Mesodermal cell (in vitro differentiated cells): Measurements from ENCODE around the gene PCGF1.
A peak's percentile ranks its signal among the peaks of the same experiment; 100 is the strongest.
"Not testable (repeated sequence)": the region's sequence is repeated elsewhere in the genome, so short reads cannot be mapped to it uniquely, and the experiment has no call there.

Experiments
- H3K27ac ChIP-seq: 2 replicates; pipeline ENCODE4 v1.7.0; 2013; ENCODE audit warnings: mild to moderate bottlenecking, low read depth, low read length, moderate library complexity; ENCODE audit not compliant: severe bottlenecking
- H3K36me3 ChIP-seq: 2 replicates; pipeline ENCODE4 v1.7.1; 2013; ENCODE audit warnings: mild to moderate bottlenecking, low read length, moderate library complexity; ENCODE audit not compliant: control insufficient read depth, insufficient read depth
- H3K4me1 ChIP-seq: one replicate; pipeline ENCODE4 v1.7.1; 2013; ENCODE audit warnings: mild to moderate bottlenecking, low read length; ENCODE audit not compliant: insufficient read depth, control insufficient read depth, poor library complexity, severe bottlenecking
- H3K4me3 ChIP-seq: 2 replicates; pipeline ENCODE4 v1.7.0; 2013; ENCODE audit warnings: low read length, control low read depth, mild to moderate bottlenecking; ENCODE audit not compliant: insufficient read depth, poor library complexity, severe bottlenecking; ENCODE audit errors: extremely low read depth
- H3K9me3 ChIP-seq: 2 replicates; pipeline ENCODE4 v1.7.1; 2013; ENCODE audit warnings: mild to moderate bottlenecking, low read length, moderate library complexity; ENCODE audit not compliant: control insufficient read depth
- WGBS, 2 experiments: methylation state at CpG; one replicate each; pipeline ENCODE4 v1.1.5; 2013; ENCODE audit warnings: missing lambda C conversion rate in 2 of 2; ENCODE audit not compliant: insufficient coverage in 2 of 2; 5-methylcytosine and 5-hydroxymethylcytosine counted together

The PCGF1 gene

DNA sequence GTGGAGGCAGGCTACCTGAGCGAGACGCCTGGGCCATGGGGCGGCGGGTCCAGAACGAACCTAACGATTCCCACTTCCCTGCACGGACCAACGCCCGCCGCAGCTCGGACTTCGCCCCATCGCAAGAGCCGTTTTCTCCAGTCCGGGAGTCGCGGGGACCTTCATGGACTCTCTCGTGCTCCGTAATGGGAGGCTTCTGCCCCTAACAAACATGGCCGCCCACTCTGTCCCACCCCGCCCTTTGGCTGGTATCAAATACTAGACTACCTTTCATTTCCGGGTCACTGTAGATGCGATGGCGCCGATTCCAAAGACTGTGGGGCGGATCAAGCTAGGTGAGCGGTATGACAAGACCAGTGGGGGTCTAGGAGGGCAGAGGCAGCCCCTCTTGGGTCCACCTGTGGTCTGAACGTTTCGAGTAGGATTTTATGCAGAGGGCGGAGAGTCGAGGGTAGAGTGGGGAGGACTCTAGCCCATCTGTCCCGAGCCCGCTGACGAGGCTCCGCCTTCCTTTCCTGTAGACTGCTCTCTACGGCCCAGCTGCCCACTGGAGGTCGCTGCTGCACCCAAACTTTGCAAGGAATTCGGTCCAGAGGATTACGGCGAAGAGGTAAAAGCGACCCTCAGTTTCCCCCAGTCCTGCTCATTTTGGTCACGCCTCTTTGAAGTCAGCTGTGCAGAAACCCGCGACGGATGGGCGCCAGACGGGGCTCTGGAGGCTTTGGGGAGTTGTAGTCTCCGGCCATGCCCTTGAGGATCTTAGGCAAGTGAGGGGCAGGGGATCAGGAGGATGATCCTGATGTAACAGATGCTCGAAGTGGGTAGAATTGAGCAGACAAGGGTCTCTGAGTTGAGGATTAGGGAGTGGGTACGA is 24.5 kb downstream of the PCGF1 start, which contains the start of the genes CCDC142 and TTC31:
CCDC142 (minus strand) TSS at position 198 of the 874 bp plus-strand sequence; CDS start at position 37, 161 bp downstream.
TTC31 (plus strand) TSS at position 281 of the 874 bp plus-strand sequence; CDS start at position 296, 15 bp downstream.
- H3K9me3 ChIP-seq: no peaks in the 10 kb centered on the region
- peaks cover 45% of the 10 kb centered on the region for H3K36me3 ChIP-seq
- WGBS, 2 experiments: 1 to 2% methylated on average over 40 to 42 of the region's 50 CpGs
- peak within 1 kb of the TSS; percentile 81 for H3K27ac ChIP-seq
- peak within 1 kb of the TSS; percentile 79 for H3K4me3 ChIP-seq
- H3K4me1 ChIP-seq: peaks cover 4% of the 10 kb centered on the region

GRCh38 chr2:74481961-74482800 is 25.3 kb downstream of the PCGF1 start:
- Histone ChIP-seq H3K9me3 (no peaks in the 10 kb centered on the region), H3K4me1 (peaks cover 4% of the 10 kb centered on the region), H3K27ac (peak overlapping the region; percentile 81), H3K4me3 (peak overlapping the region; percentile 79), H3K36me3 (peaks cover 48% of the 10 kb centered on the region)
- 1 to 2% methylated on average over 64 to 76 of the region's 80 CpGs for WGBS, 2 experiments

DNA sequence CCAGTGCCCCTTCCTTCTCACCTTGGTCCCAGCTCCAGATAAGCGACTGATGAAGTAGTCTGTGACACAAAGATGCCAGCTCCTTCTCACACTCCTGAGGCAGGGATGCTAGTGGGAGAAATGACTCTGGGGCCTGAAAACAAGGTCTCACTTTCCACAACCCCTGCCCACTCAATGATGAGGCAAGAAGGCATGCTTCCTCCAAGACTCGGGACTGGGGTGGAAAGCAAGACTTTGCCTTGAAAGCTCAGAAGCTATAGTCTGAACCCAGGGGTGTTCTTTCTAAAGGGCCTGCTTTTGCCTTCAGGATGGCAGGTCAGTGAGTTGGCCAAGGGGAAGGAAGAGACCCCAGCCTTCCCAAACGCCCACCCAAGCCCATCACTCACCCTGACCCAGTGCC is 26.1 kb downstream of the PCGF1 start:
- Histone ChIP-seq H3K36me3 (peaks cover 50% of the 10 kb centered on the region), H3K9me3 (no peaks in the 10 kb centered on the region), H3K4me1 (peaks cover 4% of the 10 kb centered on the region), H3K27ac (no peak overlapping the region), H3K4me3 (peak overlapping the region; percentile 79)
- WGBS, 2 experiments: 88 to 100% methylated on average over 1 to 2 of the region's 3 CpGs

DNA sequence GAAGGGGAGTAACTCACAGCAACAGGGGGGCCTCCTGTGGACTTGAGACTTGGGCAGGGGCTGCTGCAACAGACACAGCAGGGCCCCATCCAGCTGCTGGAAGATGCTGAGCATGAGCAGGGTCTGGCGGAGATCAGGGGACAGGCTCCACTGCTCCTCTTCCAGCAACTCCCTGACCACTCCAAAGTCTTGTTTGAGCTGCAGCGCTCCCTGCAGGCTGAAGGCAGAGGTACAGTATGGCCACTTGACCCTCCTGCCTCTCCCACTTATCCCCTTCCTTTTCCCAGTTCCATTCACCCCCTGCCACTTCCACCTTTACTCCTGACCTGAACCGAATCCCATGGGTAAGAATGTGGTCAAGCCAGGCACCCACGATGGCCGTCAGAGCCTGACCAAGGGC is 32.6 kb downstream of the PCGF1 start:
- Histone ChIP-seq H3K9me3 (no peaks in the 10 kb centered on the region), H3K36me3 (peaks cover 50% of the 10 kb centered on the region), H3K27ac (no peak overlapping the region), H3K4me3 (no peak overlapping the region), H3K4me1 (peaks cover 7% of the 10 kb centered on the region)
- WGBS, 2 experiments: 97 to 98% methylated on average over 4 to 5 of the region's 5 CpGs

- peaks cover 7% of the 10 kb centered on the region for H3K4me1 ChIP-seq
- H3K36me3 ChIP-seq: peaks cover 49% of the 10 kb centered on the region
- WGBS, 2 experiments: 94 to 100% methylated on average over 6 of the region's 6 CpGs
- no peaks in the 10 kb centered on the region for H3K9me3 ChIP-seq
- no peak overlapping the region for H3K27ac ChIP-seq
- H3K4me3 ChIP-seq: no peak overlapping the region
These were observed 33.0 kb downstream of the PCGF1 start for GRCh38 chr2:74474481-74474880.

DNA sequence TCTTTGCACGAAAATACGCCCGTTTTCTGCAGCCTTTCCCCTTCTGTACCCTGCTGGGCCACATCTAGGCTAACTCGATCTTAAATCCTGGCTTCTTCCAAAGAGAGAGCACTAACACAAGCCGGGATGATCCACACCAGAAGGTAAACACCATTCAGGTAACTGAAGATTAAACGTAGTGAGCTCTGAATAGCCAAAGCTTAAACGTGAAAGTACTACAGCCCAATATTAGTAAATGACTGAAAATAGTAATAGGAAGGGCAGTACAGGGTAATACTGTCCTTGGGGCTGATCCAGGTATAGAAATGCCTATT is 34.6 kb downstream of the PCGF1 start:
- H3K9me3 ChIP-seq: no peaks in the 10 kb centered on the region
- peak overlapping the region; percentile 79 for H3K4me3 ChIP-seq
- H3K4me1 ChIP-seq: peaks cover 7% of the 10 kb centered on the region
- whole genome bisulfite sequencing, 2 experiments: 40 to 41% methylated on average over 6 to 7 of the region's 7 CpGs
- H3K27ac ChIP-seq: peak overlapping the region; percentile 66
- peaks cover 37% of the 10 kb centered on the region for H3K36me3 ChIP-seq

DNA sequence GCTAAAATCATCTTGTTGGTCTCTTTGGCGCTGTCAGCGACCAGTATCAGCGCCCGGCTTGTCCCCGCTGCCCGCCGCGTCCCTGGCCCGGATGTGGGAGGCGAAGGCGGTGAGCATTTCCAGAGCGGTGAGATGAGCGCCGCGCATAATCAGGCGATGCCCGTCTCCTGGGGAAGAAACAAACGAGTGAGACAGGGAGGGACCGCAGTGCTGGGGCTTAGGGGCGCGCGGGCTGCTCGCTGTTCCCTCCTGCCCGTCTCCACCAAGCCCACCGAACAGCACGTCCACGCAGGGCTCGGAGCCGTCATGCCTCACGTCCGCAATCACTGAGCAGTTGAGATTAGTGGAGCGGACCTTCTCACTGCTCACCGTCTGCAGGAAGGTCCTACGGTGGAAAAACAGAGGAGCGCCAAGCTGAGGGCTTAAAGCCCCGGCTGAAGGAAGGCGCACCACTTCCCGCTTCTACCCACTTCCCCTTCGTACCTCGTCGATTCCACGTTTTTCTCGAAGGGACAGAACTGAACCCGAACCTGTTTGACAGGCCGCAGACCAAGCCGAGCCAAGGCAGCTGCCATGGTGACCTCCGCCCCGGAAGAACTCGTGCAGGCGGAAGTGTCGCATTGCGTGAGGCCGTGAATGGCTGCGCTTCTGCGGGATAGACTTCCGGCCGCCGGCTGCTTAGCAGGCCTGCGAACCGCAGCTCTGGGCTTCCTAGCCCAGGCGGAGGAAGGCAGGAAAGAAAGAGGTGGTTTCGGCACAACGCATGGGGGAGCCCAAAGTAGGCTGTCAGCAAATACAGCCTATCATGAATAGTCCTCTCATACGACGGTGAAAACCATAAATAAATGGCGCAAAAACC is 35.2 kb downstream of the PCGF1 start, which contains the start of gene MRPL53:
MRPL53 (minus strand) TSS at position 595 of the 859 bp plus-strand sequence; CDS start at position 575, 20 bp downstream.
- Histone ChIP-seq H3K9me3 (no peaks in the 10 kb centered on the region), H3K36me3 (peaks cover 31% of the 10 kb centered on the region), H3K4me1 (peaks cover 7% of the 10 kb centered on the region), H3K4me3 (peak within 1 kb of the TSS; percentile 79), H3K27ac (peak within 1 kb of the TSS; percentile 66)
- WGBS, 2 experiments: 1 to 2% methylated on average over 36 to 64 of the region's 66 CpGs

- Histone ChIP-seq H3K9me3 (no peaks in the 10 kb centered on the region), H3K4me3 (peak overlapping the region; percentile 79), H3K36me3 (peaks cover 25% of the 10 kb centered on the region), H3K27ac (peak overlapping the region; percentile 66), H3K4me1 (peaks cover 7% of the 10 kb centered on the region)
- WGBS, 2 experiments: 82 to 93% methylated on average over 8 to 9 of the region's 16 CpGs
These were observed 36.0 kb downstream of the PCGF1 start for GRCh38 chr2:74471332-74472065.

DNA sequence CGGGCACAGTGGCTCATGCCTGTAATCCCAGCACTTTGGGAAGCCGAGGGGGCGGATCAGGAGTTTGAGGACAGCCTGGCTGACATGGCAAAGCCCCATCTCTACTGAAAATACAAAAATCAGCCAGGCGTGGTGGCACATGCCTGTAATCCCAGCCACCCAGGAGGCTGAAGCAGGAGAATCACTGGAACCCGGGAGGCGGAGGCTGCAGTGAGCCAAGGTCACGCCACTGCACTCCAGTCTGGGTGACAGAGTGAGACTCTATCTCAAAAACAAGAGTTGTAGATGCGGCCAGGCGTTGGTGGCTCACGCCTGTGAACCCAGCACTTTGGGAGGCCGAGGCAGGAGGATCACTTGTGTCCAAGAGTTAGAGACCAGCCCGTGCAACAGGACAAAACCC is 36.8 kb downstream of the PCGF1 start:
- H3K27ac ChIP-seq, H3K4me3 ChIP-seq, H3K9me3 ChIP-seq, H3K4me1 ChIP-seq: not testable (repeated sequence)
- WGBS, 2 experiments: 89 to 96% methylated on average over 8 to 11 of the region's 12 CpGs
- peaks cover 17% of the 10 kb centered on the region for H3K36me3 ChIP-seq
